Measurements from ENCODE around the gene IDH2. TPM values are rescaled to one million over a fixed set of nuclear protein-coding genes. Genes with fewer than 3 reads are reported as not detected.
A peak's percentile ranks its signal among the peaks of the same experiment; 100 is the strongest.

Gene IDH2
- total RNA-seq, 1 donor from 2014 or later: 49.7 TPM

- TF ChIP-seq CTCF (IDR thresholded peaks at IDR 0.05): no peak
- Histone ChIP-seq H3K27ac (no peak overlapping the region), H3K27me3 (no peaks in the 10 kb centered on the region), H3K4me3 (no peak overlapping the region), H3K4me1 (no peaks in the 10 kb centered on the region), H3K36me3 (no peaks in the 10 kb centered on the region), H3K9me3 (no peaks in the 10 kb centered on the region)
- intact Hi-C loops (cut with DNase I): no loop called here
- peak in 1 of 2 donors; percentile 60 for DNase-seq (ENCODE audit: low spot score in 2 of 2)
These were observed 65.3 kb downstream of the IDH2 start for GRCh38 chr15:90036806-90037510.

- Histone ChIP-seq H3K27me3 (no peaks in the 10 kb centered on the region), H3K9me3 (no peaks in the 10 kb centered on the region), H3K4me1 (no peaks in the 10 kb centered on the region), H3K27ac (no peak overlapping the region), H3K36me3 (no peaks in the 10 kb centered on the region), H3K4me3 (no peak overlapping the region)
- peak in 1 of 2 donors; percentile 56 for DNase-seq (ENCODE audit: low spot score in 2 of 2)
- intact Hi-C loops (cut with DNase I): no loop called here
- no peak for TF ChIP-seq CTCF (IDR thresholded peaks at IDR 0.05)
These were observed 65.9 kb downstream of the IDH2 start for GRCh38 chr15:90036343-90036742.

- H3K9me3 ChIP-seq: no peaks in the 10 kb centered on the region
- H3K36me3 ChIP-seq: no peaks in the 10 kb centered on the region
- H3K4me1 ChIP-seq: no peaks in the 10 kb centered on the region
- no peaks in the 10 kb centered on the region for H3K27me3 ChIP-seq
- DNase-seq (ENCODE audit: low spot score in 2 of 2): peak; percentile 26 to 66
- no peak for TF ChIP-seq CTCF (IDR thresholded peaks at IDR 0.05)
- H3K4me3 ChIP-seq: no peak overlapping the region
- H3K27ac ChIP-seq: peak overlapping the region; percentile 13 to 74
- intact Hi-C loops (cut with DNase I): no loop called here
These were observed 66.4 kb downstream of the IDH2 start for GRCh38 chr15:90035840-90036230.

- intact Hi-C loops (cut with DNase I): no loop called here
- Histone ChIP-seq H3K36me3 (no peaks in the 10 kb centered on the region), H3K27ac (peak overlapping the region; percentile 37 to 74), H3K4me1 (no peaks in the 10 kb centered on the region), H3K27me3 (no peaks in the 10 kb centered on the region), H3K4me3 (no peak overlapping the region), H3K9me3 (no peaks in the 10 kb centered on the region)
- TF ChIP-seq CTCF (IDR thresholded peaks at IDR 0.05): no peak
- DNase-seq (ENCODE audit: low spot score in 2 of 2): peak; percentile 69 to 83
These were observed 67.0 kb downstream of the IDH2 start for GRCh38 chr15:90035095-90035839.

GRCh38 chr15:90033448-90033847, 68.8 kb downstream of the IDH2 start:
- Histone ChIP-seq H3K36me3 (no peaks in the 10 kb centered on the region), H3K4me3 (no peak overlapping the region), H3K27ac (no peak overlapping the region), H3K27me3 (no peaks in the 10 kb centered on the region), H3K9me3 (no peaks in the 10 kb centered on the region), H3K4me1 (no peaks in the 10 kb centered on the region)
- DNase-seq (ENCODE audit: low spot score in 2 of 2): peak in 1 of 2 donors; percentile 13
- intact Hi-C loops (cut with DNase I): no loop called here
- no peak for TF ChIP-seq CTCF (IDR thresholded peaks at IDR 0.05)

Other genes with a start within 250 kb of the IDH2 start
- 16.0 TPM for gene AP3S2, start 208.5 kb downstream of the IDH2 start, total RNA-seq
- gene ARPIN, start 189.5 kb downstream of the IDH2 start, total RNA-seq: 29.8 TPM
- gene ZNF710, start 101.1 kb downstream of the IDH2 start, total RNA-seq: 3.5 TPM
- 51.2 TPM for gene SEMA4B, start 98.9 kb upstream of the IDH2 start, total RNA-seq
- 50.9 TPM for gene CIB1, start 131.5 kb upstream of the IDH2 start, total RNA-seq
- gene GDPGP1, start 131.7 kb upstream of the IDH2 start, total RNA-seq: 2.2 TPM
- not detected for gene TTLL13, start 147.1 kb upstream of the IDH2 start, total RNA-seq
- gene NGRN, start 163.2 kb upstream of the IDH2 start, total RNA-seq: 58.0 TPM
- gene ZNF774, start 249.8 kb upstream of the IDH2 start, total RNA-seq: 0.21 TPM

Measured in ascending aorta (tissue), 2 donors.